NB4 (cell line): ENCODE measurements around the gene GNA14.

Experiments used
- DNase-seq: peaks from one replicate; pipeline ENCODE4 v3.0.0; 2010; ENCODE audit warnings: low read depth
- H3K4me3 ChIP-seq: one replicate; pipeline ENCODE4 v1.5.1; 2011; ENCODE audit warnings: mild to moderate bottlenecking, low read depth, low read length, moderate library complexity
- MYC ChIP-seq: IDR thresholded peaks from 2 replicates; pipeline ENCODE4 v1.6.1; 2011; ENCODE audit warnings: low read depth, low read length
- POLR2A ChIP-seq: IDR thresholded peaks from 2 replicates; pipeline ENCODE4 v1.6.1; 2011; ENCODE audit warnings: mild to moderate bottlenecking; ENCODE audit not compliant: insufficient read length; ENCODE audit errors: extremely low read depth
- TF ChIP-seq, protein P1 (sequence below): IDR thresholded peaks from 2 replicates; pipeline ENCODE4 v1.6.1; 2011; ENCODE audit warnings: low read depth, low read length
- TF ChIP-seq, protein P2 (sequence below): IDR thresholded peaks from one replicate; pipeline ENCODE4 v1.5.1; 2012; ENCODE audit warnings: low read depth, low read length

The GNA14 gene

DNA sequence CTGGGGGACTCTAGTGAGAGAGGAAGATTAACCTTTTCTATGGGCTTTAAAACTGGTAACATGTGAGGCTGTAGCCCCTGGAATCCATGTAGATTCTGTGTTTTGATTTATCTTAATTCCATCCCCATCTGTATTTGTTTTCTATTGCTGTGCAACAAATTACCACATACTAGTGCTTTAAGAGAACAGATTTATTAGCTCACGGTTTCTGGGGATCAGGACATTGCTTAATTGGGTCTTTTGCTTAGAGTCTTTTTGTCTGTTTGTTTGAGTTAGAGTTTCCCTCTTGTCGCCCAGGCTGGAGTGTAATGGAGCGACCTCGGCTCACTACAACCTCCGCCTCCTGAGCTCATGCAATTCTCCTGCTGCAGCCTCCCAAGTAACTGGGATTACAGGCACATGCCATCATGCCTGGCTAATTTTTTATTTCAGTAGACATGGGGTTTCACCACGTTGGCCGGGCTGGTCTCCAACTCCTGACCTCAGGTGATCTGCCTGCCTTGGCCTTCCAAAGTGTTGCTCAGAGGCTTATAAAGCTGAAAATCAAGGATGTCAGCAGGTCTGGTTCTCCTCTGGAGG lies 29.9 kb upstream of the GNA14 start:
- TF ChIP-seq, protein P1, sequence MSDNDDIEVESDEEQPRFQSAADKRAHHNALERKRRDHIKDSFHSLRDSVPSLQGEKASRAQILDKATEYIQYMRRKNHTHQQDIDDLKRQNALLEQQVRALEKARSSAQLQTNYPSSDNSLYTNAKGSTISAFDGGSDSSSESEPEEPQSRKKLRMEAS, result no peak
- TF ChIP-seq, protein P2, sequence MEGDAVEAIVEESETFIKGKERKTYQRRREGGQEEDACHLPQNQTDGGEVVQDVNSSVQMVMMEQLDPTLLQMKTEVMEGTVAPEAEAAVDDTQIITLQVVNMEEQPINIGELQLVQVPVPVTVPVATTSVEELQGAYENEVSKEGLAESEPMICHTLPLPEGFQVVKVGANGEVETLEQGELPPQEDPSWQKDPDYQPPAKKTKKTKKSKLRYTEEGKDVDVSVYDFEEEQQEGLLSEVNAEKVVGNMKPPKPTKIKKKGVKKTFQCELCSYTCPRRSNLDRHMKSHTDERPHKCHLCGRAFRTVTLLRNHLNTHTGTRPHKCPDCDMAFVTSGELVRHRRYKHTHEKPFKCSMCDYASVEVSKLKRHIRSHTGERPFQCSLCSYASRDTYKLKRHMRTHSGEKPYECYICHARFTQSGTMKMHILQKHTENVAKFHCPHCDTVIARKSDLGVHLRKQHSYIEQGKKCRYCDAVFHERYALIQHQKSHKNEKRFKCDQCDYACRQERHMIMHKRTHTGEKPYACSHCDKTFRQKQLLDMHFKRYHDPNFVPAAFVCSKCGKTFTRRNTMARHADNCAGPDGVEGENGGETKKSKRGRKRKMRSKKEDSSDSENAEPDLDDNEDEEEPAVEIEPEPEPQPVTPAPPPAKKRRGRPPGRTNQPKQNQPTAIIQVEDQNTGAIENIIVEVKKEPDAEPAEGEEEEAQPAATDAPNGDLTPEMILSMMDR, result no peak
- TF ChIP-seq MYC (no peak), POLR2A (no peak)
- no peak for DNase-seq
- H3K4me3 ChIP-seq, result no peak overlapping the region

DNA sequence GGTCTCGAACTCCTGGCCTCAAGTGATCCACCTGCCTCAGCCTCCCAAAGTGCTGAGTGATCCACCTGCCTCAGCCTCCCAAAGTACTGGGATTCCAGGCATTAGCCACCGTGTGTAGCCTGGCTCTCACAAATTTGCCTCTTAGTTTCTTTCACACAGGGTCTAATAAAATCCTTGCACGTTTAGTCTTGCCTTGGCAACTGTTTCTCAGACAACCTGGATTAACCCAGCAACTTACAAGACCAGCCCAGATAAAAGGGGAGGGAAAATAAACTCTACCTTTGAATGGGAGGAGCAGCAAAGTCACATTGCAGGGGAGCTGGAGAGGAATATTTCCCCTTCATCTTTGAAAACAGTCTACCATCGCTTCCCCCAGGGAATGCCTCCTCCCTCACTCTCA lies 29.3 kb upstream of the GNA14 start:
- TF ChIP-seq POLR2A (no peak), MYC (no peak)
- TF ChIP-seq, protein P1, result no peak
- TF ChIP-seq, protein P2, result no peak
- no peak for DNase-seq
- no peak overlapping the region for H3K4me3 ChIP-seq

DNA sequence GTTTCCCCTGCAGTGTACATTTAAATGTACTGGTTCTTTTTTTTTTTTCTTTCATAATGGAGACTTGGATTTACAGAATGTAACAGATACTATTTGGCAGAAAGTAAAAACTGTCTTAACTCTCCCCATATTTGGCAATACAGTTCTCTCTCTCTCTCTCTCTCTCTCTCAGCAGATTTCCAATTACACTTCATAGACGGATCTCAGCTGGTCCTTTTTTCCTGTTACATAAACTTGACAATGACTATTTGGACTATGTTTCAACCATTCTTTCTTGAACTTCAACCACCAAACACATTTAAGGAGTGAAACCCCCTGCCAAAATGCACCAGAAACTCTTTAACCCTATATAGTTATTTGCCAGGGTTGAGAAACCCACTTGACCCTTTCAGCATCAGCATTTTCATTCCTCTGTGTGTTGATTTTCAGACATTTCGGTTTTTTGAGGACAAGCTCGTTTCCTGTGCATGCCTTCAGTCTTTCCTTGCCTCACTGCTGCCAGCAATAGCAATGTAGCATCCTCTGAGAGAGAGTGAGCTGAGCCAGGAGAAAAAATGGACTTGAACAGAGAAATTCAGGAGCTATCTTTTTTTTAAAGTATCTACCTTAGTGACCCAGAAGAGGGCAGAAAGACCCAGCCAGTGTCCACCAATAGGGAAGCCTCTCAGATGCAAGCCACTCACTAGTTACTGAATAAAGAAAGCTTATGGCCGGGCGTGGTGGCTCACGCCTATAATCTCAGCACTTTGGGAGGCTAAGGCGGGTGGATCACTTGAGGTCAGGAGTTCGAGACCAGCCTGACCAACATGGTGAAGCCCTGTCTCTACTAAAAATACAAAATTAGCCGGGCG lies 26.0 kb upstream of the GNA14 start:
- peak; percentile 21 for DNase-seq

DNA sequence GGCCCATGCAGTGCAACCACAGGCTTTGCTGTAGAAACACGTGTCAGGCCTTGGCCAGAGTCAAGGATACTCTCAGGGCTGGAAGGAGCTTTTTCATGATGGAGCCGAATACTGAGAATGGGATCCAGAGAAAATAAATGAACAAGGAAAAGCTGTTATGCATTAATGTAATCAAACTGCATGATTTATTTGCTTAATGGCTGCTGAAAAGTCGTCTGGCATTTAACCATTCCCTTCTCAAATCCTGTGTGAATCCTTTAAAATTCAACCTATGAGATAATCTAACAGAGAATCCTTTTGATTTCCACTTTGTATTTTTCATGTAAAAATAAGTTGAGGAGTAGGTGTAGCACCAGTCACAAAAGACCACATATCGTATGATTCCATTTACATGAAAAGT lies 24.1 kb upstream of the GNA14 start:
- TF ChIP-seq, protein P2, result no peak
- no peak for DNase-seq
- H3K4me3 ChIP-seq, result no peak overlapping the region

More for the DNA sequence above, 26.0 kb upstream of the GNA14 start:
- no peak for TF ChIP-seq POLR2A
- TF ChIP-seq, protein P2, result no peak
- TF ChIP-seq, protein P1, result no peak
- TF ChIP-seq MYC, result no peak
- H3K4me3 ChIP-seq, result no peak overlapping the region

DNA sequence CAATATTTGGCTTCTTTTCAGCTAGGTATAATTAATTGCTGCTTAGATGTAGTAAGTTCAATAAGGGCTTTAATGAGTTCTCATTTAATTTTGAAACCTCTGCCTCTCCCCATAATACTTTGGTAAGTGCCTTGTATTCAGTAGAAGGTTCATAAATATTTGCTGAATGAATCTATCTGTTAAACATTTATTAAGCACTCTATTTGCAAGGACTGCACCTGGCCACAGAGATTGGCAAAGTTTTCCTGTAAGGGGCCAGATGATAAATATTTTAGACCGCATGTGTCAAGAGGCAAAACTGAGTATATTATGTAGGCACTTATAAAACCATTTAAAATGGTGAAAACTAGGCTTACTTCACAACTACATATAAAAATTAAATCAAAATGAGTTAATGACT lies 19.0 kb upstream of the GNA14 start:
- TF ChIP-seq MYC (no peak), POLR2A (no peak)
- TF ChIP-seq, protein P2, result no peak
- TF ChIP-seq, protein P1, result no peak
- no peak for DNase-seq
- no peak overlapping the region for H3K4me3 ChIP-seq

DNA sequence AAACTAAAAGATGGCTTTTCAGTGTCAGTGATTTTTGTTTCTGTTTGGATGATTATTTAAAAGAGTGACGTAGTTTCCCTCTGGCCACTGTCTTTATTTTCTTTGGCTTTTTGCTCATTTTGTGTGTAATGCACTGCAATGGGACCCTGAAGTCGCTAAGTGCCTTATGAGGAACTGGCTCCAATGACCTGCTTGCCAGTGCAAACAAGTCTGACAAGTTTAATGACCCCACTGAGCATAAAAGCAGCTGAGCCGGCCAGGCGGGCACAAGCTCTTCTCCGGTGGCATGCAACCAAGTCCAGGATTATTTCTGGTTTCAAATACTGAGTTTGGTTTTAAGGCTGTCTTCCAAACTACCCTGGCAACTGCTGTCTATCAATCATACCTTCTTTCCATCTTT lies 15.6 kb upstream of the GNA14 start:
- TF ChIP-seq MYC, result no peak
- TF ChIP-seq, protein P2, result no peak
- TF ChIP-seq, protein P1, result no peak
- no peak for TF ChIP-seq POLR2A
- DNase-seq, result no peak
- H3K4me3 ChIP-seq, result no peak overlapping the region
